K562 (cell line): ENCODE data around the gene CFAP141. TPM values are rescaled to one million over a fixed set of nuclear protein-coding genes. Genes with fewer than 3 reads are reported as not detected.

Experiments used
- KDM1A ChIP-seq, 2 experiments: fragments of 450-650 bp; IDR thresholded peaks; 2 replicates each; pipeline ENCODE4 v1.6.1; 2016; ENCODE audit warnings: mild to moderate bottlenecking in 2 of 2
- KDM5B ChIP-seq: fragments of 200-600 bp; sonication (generic); IDR thresholded peaks from 2 replicates; pipeline ENCODE4 v1.6.1; 2012; ENCODE audit warnings: low read depth, mild to moderate bottlenecking, moderate library complexity, low read length, control low read depth, inconsistent platforms; ENCODE audit not compliant: insufficient replicate concordance
- MBD2 ChIP-seq: sonication (generic); IDR thresholded peaks from 2 replicates; pipeline ENCODE4 v1.6.1; 2016; ENCODE audit warnings: low read depth, borderline replicate concordance
- NCOR1 ChIP-seq: fragments of 450-650 bp; IDR thresholded peaks from 2 replicates; pipeline ENCODE4 v1.6.1; 2016; ENCODE audit warnings: mild to moderate bottlenecking, moderate library complexity
- POLR2H ChIP-seq: IDR thresholded peaks from 2 replicates; pipeline ENCODE4 v1.6.1; 2016; ENCODE audit warnings: missing genetic modification characterization, low read depth, mild to moderate bottlenecking, control low read depth, missing compliant biosample characterization, moderate library complexity
- POLR3G ChIP-seq: IDR thresholded peaks from 2 replicates; pipeline ENCODE4 v1.6.1; 2011; ENCODE audit not compliant: insufficient read length, insufficient replicate concordance; ENCODE audit errors: extremely low read depth
- ZNF232 ChIP-seq: sonication (generic); formaldehyde crosslinking; IDR thresholded peaks from 2 replicates; pipeline ENCODE4 v1.8.0; 2022; ENCODE audit warnings: mild to moderate bottlenecking, missing genetic modification reagents
- ZNF696 ChIP-seq: fragments of 250-450 bp; sonication (Bioruptor Pico); conservative IDR thresholded peaks from 2 replicates; pipeline ENCODE4 v1.4.0; 2020; ENCODE audit warnings: mild to moderate bottlenecking, moderate library complexity
- ZNF740 ChIP-seq, 3 experiments: fragments of 200-800 bp in 1 of 3; sonication (Bioruptor generic) in 1 of 3; sonication (generic) in 1 of 3; formaldehyde crosslinking in 1 of 3; IDR thresholded peaks; 2 replicates each; pipeline versions ENCODE4 v1.6.1 to v1.8.0; 2016 to 2022; ENCODE audit warnings: mild to moderate bottlenecking in 2 of 3, missing compliant biosample characterization in 2 of 3, missing genetic modification characterization in 2 of 3, missing genetic modification reagents in 1 of 3
- ZZZ3 ChIP-seq: fragments of 450-650 bp; IDR thresholded peaks from 2 replicates; pipeline ENCODE4 v1.6.1; 2016; ENCODE audit warnings: antibody characterized with exemption, mild to moderate bottlenecking, moderate library complexity
- polyA plus RNA-seq, 8 experiments: library from polyadenylated mRNA; depleted of rRNA in 4 of 8; stranded (reverse) in 5 of 8; unstranded in 3 of 8; fragments of >200 nt; fragmentation: Nextera tagmentation in 2 of 8; fragmentation: Illumina TruSeq in 1 of 8; extraction: Ambion mirVana in 2 of 8; extraction: Trizol in 1 of 8; gene quantifications; 2 replicates each; pipeline versions ENCODE4 v1.2.1 to v1.2.3, GENCODE V29; 2011 to 2014; ENCODE audit warnings: inconsistent platforms in 1 of 8, missing spikeins in 1 of 8
- total RNA-seq, 7 experiments: library from RNA; depleted of rRNA in 6 of 7; stranded (reverse); fragments of >200 nt in 6 of 7; fragmentation: Illumina TruSeq in 2 of 7; extraction: Trizol in 2 of 7; gene quantifications; 2 replicates each; pipeline versions ENCODE4 v1.2.1 to v1.2.3, GENCODE V29; 2011 to 2021; ENCODE audit warnings: low replicate concordance in 1 of 7
- TF ChIP-seq, protein P1 (sequence below), 2 experiments: fragments of 450-650 bp; formaldehyde crosslinking in 1 of 2; IDR thresholded peaks; 2 replicates each; pipeline versions ENCODE4 v1.4.0 to v1.6.1; 2014 to 2020; ENCODE audit warnings: mild to moderate bottlenecking in 2 of 2, borderline replicate concordance in 1 of 2, low read depth in 1 of 2
- TF ChIP-seq, protein P2 (sequence below): fragments of 450-650 bp; formaldehyde crosslinking; conservative IDR thresholded peaks from 2 replicates; pipeline ENCODE4 v1.4.0; 2022; ENCODE audit warnings: mild to moderate bottlenecking, missing genetic modification characterization

Gene CFAP141
- total and polyA plus RNA-seq, 9 of the 15 experiments (the other 6 are each of a cell fraction or from before 2014, with no cell fraction given), result not detected

GRCh38 chr1:154221278-154222001, 15.3 kb upstream of the CFAP141 start (continued):
- TF ChIP-seq, protein P1, sequence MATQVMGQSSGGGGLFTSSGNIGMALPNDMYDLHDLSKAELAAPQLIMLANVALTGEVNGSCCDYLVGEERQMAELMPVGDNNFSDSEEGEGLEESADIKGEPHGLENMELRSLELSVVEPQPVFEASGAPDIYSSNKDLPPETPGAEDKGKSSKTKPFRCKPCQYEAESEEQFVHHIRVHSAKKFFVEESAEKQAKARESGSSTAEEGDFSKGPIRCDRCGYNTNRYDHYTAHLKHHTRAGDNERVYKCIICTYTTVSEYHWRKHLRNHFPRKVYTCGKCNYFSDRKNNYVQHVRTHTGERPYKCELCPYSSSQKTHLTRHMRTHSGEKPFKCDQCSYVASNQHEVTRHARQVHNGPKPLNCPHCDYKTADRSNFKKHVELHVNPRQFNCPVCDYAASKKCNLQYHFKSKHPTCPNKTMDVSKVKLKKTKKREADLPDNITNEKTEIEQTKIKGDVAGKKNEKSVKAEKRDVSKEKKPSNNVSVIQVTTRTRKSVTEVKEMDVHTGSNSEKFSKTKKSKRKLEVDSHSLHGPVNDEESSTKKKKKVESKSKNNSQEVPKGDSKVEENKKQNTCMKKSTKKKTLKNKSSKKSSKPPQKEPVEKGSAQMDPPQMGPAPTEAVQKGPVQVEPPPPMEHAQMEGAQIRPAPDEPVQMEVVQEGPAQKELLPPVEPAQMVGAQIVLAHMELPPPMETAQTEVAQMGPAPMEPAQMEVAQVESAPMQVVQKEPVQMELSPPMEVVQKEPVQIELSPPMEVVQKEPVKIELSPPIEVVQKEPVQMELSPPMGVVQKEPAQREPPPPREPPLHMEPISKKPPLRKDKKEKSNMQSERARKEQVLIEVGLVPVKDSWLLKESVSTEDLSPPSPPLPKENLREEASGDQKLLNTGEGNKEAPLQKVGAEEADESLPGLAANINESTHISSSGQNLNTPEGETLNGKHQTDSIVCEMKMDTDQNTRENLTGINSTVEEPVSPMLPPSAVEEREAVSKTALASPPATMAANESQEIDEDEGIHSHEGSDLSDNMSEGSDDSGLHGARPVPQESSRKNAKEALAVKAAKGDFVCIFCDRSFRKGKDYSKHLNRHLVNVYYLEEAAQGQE (IDR thresholded peaks at IDR 0.05; ENCODE audit: borderline replicate concordance), result peak; percentile 25; the same call in 1 of the 2 replicates
- TF ChIP-seq, protein P1 (CRISPR knock-in tag; IDR thresholded peaks at IDR 0.05; ENCODE audit: low read depth), result no peak
- TF ChIP-seq MBD2, result peak; percentile 28; the same call in 1 of the 2 replicates
- peak; percentile 40 for TF ChIP-seq KDM5B
- peak; percentile 91 for TF ChIP-seq ZZZ3
- TF ChIP-seq ZNF740 (CRISPR knock-in tag; IDR thresholded peaks at IDR 0.05), result peak; percentile 99
- peak in 1 of 2 experiments; percentile 96; a peak in 2 of 4 replicates for TF ChIP-seq ZNF740 (tag; IDR thresholded peaks at IDR 0.05)
- no peak for TF ChIP-seq NCOR1
- TF ChIP-seq ZNF232 (CRISPR knock-in tag), result peak; percentile 68; the same call in 1 of the 2 replicates
- peak in 1 of 2 experiments; percentile 3; a peak in 1 of 4 replicates for TF ChIP-seq KDM1A (IDR thresholded peaks at IDR 0.05)
- TF ChIP-seq POLR3G, result no peak
- TF ChIP-seq, protein P2, sequence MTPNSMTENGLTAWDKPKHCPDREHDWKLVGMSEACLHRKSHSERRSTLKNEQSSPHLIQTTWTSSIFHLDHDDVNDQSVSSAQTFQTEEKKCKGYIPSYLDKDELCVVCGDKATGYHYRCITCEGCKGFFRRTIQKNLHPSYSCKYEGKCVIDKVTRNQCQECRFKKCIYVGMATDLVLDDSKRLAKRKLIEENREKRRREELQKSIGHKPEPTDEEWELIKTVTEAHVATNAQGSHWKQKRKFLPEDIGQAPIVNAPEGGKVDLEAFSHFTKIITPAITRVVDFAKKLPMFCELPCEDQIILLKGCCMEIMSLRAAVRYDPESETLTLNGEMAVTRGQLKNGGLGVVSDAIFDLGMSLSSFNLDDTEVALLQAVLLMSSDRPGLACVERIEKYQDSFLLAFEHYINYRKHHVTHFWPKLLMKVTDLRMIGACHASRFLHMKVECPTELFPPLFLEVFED (CRISPR knock-in tag), result 0 out of 2 replicates have a peak, but pooled peaks have one; percentile 58
- no peak; the same call in 1 of the 2 replicates for TF ChIP-seq POLR2H
- no peak for TF ChIP-seq ZNF696 (CRISPR knock-in tag)
